ENCODE results near the gene NPFF. TPM values are rescaled to one million over a fixed set of nuclear protein-coding genes. Genes with fewer than 3 reads are reported as not detected.

The NPFF gene
- total RNA-seq, 1 experiment from 2014 or later = not detected

DNA sequence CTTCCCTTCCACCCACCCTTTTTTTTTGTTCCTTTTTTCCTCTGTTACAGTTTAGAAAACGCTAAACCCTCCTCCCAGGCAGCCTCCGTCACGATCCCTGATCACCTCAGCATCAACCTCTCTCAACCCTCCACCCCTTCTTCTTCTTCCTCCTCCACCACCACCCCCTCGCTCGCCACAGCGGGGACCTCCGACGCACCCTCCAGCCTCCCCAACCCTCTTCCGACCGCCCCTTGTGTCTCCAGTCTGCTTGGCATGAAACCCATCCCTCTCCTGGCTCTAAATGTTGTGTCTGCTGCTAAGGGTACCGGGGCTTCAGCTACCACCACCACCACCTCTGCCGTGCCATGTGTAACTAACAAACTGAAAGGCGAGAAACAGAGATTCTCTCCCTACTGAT is 32.5 kb downstream of the NPFF start:
- CTCF ChIA-PET = no interaction called here
- no peaks in the 10 kb centered on the region for H3K27me3 Mint-ChIP-seq (ENCODE audit: unreplicated experiment)
- no peak for DNase-seq
- TF ChIP-seq, protein P1, sequence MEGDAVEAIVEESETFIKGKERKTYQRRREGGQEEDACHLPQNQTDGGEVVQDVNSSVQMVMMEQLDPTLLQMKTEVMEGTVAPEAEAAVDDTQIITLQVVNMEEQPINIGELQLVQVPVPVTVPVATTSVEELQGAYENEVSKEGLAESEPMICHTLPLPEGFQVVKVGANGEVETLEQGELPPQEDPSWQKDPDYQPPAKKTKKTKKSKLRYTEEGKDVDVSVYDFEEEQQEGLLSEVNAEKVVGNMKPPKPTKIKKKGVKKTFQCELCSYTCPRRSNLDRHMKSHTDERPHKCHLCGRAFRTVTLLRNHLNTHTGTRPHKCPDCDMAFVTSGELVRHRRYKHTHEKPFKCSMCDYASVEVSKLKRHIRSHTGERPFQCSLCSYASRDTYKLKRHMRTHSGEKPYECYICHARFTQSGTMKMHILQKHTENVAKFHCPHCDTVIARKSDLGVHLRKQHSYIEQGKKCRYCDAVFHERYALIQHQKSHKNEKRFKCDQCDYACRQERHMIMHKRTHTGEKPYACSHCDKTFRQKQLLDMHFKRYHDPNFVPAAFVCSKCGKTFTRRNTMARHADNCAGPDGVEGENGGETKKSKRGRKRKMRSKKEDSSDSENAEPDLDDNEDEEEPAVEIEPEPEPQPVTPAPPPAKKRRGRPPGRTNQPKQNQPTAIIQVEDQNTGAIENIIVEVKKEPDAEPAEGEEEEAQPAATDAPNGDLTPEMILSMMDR (IDR thresholded peaks at IDR 0.05; ENCODE audit: unreplicated experiment) = no peak
- BruUV-seq (replicated peaks) = no TSS peak
- no peak overlapping the region for H3K4me3 Mint-ChIP-seq (ENCODE audit: low read depth, unreplicated experiment)
- H3K9me3 Mint-ChIP-seq (ENCODE audit: low read depth, unreplicated experiment) = no peaks in the 10 kb centered on the region
- H3K4me1 Mint-ChIP-seq (ENCODE audit: low read depth, unreplicated experiment) = no peaks in the 10 kb centered on the region
- H3K36me3 Mint-ChIP-seq (ENCODE audit: insufficient read depth, unreplicated experiment) = peaks cover 85% of the 10 kb centered on the region
- no peak overlapping the region for H3K27ac Mint-ChIP-seq (ENCODE audit: unreplicated experiment)
- intact Hi-C loops (cut with micrococcal nuclease; ENCODE audit: unreplicated experiment) = no loop called here

DNA sequence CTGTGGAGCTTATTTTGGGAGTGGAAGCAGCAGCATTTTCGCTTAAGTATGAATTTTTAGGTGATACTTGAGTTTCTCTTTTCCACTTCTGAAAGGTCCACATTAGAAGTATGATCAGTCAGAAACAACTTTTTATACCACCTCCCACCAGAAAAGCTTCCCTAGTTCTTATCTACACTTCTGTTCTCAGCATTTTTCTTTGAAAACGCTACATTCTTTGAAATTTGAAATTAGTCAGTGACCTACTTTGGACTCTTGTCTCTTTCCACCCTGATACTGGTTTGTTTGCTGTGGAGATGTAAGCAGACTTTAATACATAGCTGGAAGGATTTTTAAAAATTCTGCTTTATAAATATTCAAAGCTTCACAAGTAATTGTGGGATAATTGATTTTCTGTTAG is 33.2 kb downstream of the NPFF start:
- TSS peak; percentile 16 for BruUV-seq (replicated peaks)
- Mint-ChIP-seq H3K4me1 (ENCODE audit: low read depth, unreplicated experiment) (no peaks in the 10 kb centered on the region), H3K36me3 (ENCODE audit: insufficient read depth, unreplicated experiment) (peaks cover 84% of the 10 kb centered on the region), H3K27ac (ENCODE audit: unreplicated experiment) (no peak overlapping the region), H3K4me3 (ENCODE audit: low read depth, unreplicated experiment) (no peak overlapping the region), H3K9me3 (ENCODE audit: low read depth, unreplicated experiment) (no peaks in the 10 kb centered on the region), H3K27me3 (ENCODE audit: unreplicated experiment) (no peaks in the 10 kb centered on the region)
- TF ChIP-seq, protein P1 (IDR thresholded peaks at IDR 0.05; ENCODE audit: unreplicated experiment) = no peak
- no peak for DNase-seq
- intact Hi-C loops (cut with micrococcal nuclease; ENCODE audit: unreplicated experiment) = no loop called here
- CTCF ChIA-PET = no interaction called here

DNA sequence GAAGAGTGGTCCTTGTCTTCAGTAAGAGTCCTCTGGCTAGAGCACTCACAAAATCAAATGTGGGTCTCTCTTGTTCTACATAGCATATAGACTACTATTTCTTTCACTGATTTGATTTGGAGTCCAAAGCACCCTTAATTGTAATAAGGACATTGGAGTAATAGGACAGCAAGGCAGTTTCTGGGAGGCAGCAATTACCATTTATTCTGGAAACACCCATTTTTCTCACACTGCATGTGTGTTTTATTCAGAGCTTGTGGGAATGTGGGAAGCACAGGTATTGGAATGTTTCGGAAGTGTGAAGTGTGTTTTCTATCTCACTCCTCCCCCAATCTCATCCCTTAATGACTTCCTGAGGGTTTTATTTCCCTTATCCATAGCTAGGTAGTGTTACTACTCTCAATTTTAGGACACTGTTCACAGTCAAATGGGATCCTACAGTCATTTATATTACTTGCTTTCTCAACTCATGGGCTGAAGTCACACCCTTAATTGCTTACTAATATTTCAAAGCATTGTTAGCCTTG is 35.2 kb downstream of the NPFF start:
- TF ChIP-seq, protein P1 (IDR thresholded peaks at IDR 0.05; ENCODE audit: unreplicated experiment) = no peak
- H3K36me3 Mint-ChIP-seq (ENCODE audit: insufficient read depth, unreplicated experiment) = peaks cover 85% of the 10 kb centered on the region
- H3K27me3 Mint-ChIP-seq (ENCODE audit: unreplicated experiment) = no peaks in the 10 kb centered on the region
- no peak overlapping the region for H3K4me3 Mint-ChIP-seq (ENCODE audit: low read depth, unreplicated experiment)
- intact Hi-C loops (cut with micrococcal nuclease; ENCODE audit: unreplicated experiment) = no loop called here
- CTCF ChIA-PET = no interaction called here
- DNase-seq = no peak
- no peaks in the 10 kb centered on the region for H3K4me1 Mint-ChIP-seq (ENCODE audit: low read depth, unreplicated experiment)
- H3K9me3 Mint-ChIP-seq (ENCODE audit: low read depth, unreplicated experiment) = no peaks in the 10 kb centered on the region
- H3K27ac Mint-ChIP-seq (ENCODE audit: unreplicated experiment) = no peak overlapping the region
- BruUV-seq (replicated peaks) = no TSS peak

DNA sequence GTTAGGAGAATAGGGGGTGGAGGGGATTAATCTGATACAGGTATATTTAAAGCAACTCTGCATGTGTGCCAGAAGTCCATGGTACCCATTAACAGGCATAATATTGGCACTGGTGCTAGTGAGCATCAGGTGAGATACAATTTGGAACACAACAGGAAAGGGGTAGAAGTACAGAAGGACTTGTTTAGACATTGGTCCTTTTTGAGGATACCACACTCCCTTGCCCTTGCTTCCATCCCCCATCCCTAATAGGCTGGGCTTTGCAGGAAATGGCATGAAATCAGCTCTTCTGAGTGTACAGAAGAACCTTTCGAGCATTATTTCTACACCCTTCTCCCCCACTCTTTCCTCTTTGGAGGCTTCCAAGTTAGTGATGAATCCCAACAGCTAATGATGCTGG is 39.0 kb downstream of the NPFF start:
- intact Hi-C loops (cut with micrococcal nuclease; ENCODE audit: unreplicated experiment) = no loop called here
- BruUV-seq (replicated peaks) = no TSS peak
- no peak for DNase-seq
- CTCF ChIA-PET = no interaction called here
- Mint-ChIP-seq H3K4me3 (ENCODE audit: low read depth, unreplicated experiment) (no peak overlapping the region), H3K36me3 (ENCODE audit: insufficient read depth, unreplicated experiment) (peaks cover 86% of the 10 kb centered on the region), H3K27ac (ENCODE audit: unreplicated experiment) (no peak overlapping the region), H3K9me3 (ENCODE audit: low read depth, unreplicated experiment) (no peaks in the 10 kb centered on the region), H3K4me1 (ENCODE audit: low read depth, unreplicated experiment) (no peaks in the 10 kb centered on the region), H3K27me3 (ENCODE audit: unreplicated experiment) (no peaks in the 10 kb centered on the region)
- TF ChIP-seq, protein P1 (IDR thresholded peaks at IDR 0.05; ENCODE audit: unreplicated experiment) = no peak

Measured in Calu3 (cell line).